ENCODE measurements around the gene OSM.

Gene OSM

DNA sequence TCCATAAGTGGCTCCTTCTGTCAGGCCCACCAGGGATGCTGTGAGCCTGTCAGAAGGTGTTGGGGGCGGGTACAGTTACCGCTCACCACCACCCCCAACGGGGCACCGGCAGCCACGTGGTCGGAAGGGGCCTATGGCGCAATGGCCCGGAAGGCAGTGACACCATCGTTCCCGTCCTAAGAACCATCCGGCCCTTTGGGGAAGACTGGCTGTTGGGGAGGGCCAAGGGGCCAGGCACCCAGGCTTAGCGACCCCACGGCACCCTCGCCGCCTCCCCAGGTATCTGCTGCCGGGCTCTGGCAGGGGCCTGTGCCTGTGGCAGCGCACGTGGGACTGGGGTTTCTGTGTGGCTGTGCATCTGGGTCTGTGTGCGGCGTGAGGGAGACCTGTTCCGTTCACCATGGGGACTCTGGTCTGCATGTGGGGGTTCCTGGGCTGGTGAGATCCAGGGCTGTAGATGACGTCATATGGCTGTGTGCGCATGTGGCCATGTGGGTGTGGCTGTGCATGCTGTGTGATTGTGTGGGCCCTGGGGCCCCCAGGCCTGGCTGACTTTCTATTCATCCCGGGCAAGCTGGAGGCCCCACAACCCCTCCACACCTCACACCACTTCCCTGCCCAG is 717 bp downstream of the OSM start:
- TF ChIP-seq, protein P1, sequence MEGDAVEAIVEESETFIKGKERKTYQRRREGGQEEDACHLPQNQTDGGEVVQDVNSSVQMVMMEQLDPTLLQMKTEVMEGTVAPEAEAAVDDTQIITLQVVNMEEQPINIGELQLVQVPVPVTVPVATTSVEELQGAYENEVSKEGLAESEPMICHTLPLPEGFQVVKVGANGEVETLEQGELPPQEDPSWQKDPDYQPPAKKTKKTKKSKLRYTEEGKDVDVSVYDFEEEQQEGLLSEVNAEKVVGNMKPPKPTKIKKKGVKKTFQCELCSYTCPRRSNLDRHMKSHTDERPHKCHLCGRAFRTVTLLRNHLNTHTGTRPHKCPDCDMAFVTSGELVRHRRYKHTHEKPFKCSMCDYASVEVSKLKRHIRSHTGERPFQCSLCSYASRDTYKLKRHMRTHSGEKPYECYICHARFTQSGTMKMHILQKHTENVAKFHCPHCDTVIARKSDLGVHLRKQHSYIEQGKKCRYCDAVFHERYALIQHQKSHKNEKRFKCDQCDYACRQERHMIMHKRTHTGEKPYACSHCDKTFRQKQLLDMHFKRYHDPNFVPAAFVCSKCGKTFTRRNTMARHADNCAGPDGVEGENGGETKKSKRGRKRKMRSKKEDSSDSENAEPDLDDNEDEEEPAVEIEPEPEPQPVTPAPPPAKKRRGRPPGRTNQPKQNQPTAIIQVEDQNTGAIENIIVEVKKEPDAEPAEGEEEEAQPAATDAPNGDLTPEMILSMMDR (IDR thresholded peaks at IDR 0.05; ENCODE audit: low read depth, low read length, missing control alignments) = no peak
- in situ Hi-C loops (cut with HindIII; ENCODE audit: low sequenced_read_pairs) = no loop called here
- H3K4me3 ChIP-seq (ENCODE audit: low read depth, low read length) = no peak overlapping the region
- DNase-seq (ENCODE audit: low read depth) = no peak

DNA sequence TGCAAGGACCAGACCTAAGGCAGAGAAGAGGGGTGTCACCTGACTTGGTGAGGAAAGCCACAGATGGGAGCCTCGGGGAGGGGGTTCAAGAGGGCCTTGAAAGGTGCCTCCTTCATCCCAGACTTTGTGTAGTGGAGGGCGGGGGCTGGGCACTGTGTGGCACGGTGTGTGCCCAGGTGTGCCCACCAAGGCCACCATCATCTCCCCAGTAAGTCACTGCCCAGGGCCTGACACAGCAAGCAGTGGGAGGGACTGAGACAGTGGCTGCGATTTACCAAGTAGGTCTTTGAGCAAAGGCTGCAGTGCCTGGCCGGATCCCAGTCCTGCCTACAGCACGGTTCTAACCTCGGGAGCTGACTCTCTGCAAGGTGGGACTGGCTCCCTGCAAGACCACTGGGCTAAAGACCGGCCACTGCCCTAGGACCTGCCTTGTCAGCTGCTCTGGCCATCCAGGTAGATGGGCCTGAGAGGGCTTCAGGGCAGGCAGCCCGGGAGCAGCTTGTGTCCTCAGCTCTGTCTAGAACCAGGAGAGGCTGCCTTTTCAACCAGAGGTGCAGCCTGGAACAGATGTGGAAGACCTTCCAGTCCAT is 1.4 kb downstream of the OSM start:
- no peak overlapping the region for H3K4me3 ChIP-seq (ENCODE audit: low read depth, low read length)
- in situ Hi-C loops (cut with HindIII; ENCODE audit: low sequenced_read_pairs) = no loop called here
- TF ChIP-seq, protein P1 (IDR thresholded peaks at IDR 0.05; ENCODE audit: low read depth, low read length, missing control alignments) = no peak
- DNase-seq (ENCODE audit: low read depth) = no peak

DNA sequence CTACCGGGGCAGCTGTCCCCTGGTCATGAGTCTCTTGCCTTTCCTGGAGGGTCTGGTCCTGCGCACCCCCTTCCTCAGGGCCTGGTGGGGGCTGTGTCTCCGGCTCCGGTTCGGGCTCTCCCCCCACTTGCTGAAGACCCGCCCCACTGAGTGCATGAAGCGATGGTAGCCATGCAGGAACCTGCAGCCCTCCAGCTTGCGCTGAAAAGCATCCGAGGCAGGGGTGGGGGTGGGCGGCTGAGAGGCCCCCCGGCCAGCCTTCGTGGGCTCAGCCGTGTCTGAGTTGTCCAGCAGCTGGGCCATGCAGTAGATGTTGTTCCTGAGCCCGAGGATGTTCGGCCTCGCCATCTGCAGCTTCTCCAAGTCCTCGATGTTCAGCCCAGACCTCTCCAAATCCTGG is 2.8 kb downstream of the OSM start:
- in situ Hi-C loops (cut with HindIII; ENCODE audit: low sequenced_read_pairs) = no loop called here
- DNase-seq (ENCODE audit: low read depth) = no peak
- H3K4me3 ChIP-seq (ENCODE audit: low read depth, low read length) = no peak overlapping the region
- TF ChIP-seq, protein P1 (IDR thresholded peaks at IDR 0.05; ENCODE audit: low read depth, low read length, missing control alignments) = no peak

DNA sequence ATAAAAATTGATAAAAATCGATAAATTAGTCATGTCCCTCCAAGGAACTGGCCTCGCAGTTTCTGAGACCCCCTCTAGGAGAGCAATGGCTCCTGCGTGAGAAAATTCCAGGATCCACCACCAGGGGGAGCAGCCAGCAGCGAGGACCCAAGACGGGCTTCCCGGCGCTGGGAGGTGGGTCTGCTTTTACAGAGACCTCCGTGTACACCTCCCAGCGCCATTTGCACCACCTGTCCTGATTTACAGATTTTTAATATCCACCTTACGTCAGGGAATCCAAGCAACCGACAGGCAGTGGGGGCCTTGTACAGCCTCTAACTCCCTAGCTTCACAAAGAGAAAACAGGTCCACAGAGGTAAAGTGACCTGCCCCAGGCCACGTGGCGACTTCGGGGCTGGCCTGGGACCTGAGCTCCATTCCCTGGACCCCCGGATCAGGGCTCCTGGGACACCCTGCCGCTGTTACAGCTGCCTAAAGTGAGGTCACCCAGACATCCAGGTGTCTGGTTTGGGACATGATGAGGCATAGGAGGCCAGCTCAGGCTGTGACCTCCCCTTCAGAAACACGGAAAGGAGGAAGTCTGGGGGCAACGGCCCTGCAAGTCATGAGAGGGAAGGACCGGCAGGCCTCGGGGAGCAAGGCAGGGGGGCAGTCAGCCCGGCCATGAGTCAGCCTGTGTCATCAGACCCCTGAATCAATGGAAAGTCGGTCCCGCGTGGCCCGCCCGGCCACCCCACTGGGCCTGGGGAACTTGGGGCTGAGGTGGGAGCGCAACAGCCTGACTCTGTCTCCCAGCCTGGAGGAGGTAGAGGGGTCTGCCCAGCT is 3.5 kb downstream of the OSM start:
- in situ Hi-C loops (cut with HindIII; ENCODE audit: low sequenced_read_pairs) = no loop called here
- DNase-seq (ENCODE audit: low read depth) = no peak
- H3K4me3 ChIP-seq (ENCODE audit: low read depth, low read length) = no peak overlapping the region
- TF ChIP-seq, protein P1 (IDR thresholded peaks at IDR 0.05; ENCODE audit: low read depth, low read length, missing control alignments) = peak; percentile 96

DNA sequence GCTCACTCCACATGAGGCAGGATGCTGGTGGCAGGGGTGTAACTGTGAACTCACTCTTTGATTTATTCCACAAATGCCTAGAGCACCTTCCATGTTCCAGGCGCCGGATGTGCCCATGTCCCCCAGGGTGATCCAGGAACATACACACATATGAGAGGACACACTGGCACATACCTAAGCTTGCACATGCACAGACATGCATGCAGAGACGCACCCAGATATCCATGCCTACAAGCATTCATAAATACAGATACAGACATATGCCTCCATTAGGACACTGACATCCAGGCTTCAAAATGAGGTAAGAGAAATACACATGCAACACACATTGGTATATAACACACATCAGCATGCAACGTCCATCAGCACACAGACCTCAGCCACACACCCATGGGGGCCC is 4.5 kb downstream of the OSM start:
- no peak overlapping the region for H3K4me3 ChIP-seq (ENCODE audit: low read depth, low read length)
- in situ Hi-C loops (cut with HindIII; ENCODE audit: low sequenced_read_pairs) = no loop called here
- DNase-seq (ENCODE audit: low read depth) = no peak
- TF ChIP-seq, protein P1 (IDR thresholded peaks at IDR 0.05; ENCODE audit: low read depth, low read length, missing control alignments) = no peak

DNA sequence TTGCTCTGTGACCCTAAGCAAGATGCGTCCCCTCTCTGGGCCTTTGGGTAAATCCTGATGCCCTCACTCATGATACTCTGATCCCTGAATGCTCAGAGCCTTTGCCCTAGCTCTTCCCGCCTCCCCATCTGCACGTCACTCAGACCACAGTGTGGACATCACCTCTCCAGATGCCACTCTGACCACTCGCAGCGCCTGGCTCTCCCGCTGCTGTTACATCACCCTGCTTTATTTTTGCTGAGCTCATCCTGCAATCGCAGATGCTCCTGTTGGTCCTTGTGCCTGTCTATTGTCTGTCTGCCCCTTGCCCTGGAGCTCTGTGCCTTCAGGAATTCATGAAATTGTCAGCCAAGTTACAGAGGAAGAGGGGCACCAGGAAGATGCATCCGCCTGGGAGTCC is 5.5 kb downstream of the OSM start:
- TF ChIP-seq, protein P1 (IDR thresholded peaks at IDR 0.05; ENCODE audit: low read depth, low read length, missing control alignments) = no peak
- in situ Hi-C loops (cut with HindIII; ENCODE audit: low sequenced_read_pairs) = no loop called here
- no peak overlapping the region for H3K4me3 ChIP-seq (ENCODE audit: low read depth, low read length)
- no peak for DNase-seq (ENCODE audit: low read depth)
